H1 (cell line): ENCODE results near the gene DOC2A. TPM values are rescaled to one million over a fixed set of nuclear protein-coding genes. Genes with fewer than 3 reads are reported as not detected.
"Not testable (repeated sequence)": the region's sequence is repeated elsewhere in the genome, so short reads cannot be mapped to it uniquely, and the experiment has no call there.

Experiments
- CTCF ChIA-PET: fragments of 300-600 bp; sonication (Branson Sonifier 250); formaldehyde crosslinking; loops from one replicate; lab custom pipeline; 2021; ENCODE audit not compliant: partially characterized antibody; lab: Charles Lee
- POLR2A ChIA-PET: fragments of 300-600 bp; sonication (Branson Sonifier 250); formaldehyde crosslinking; loops from one replicate; lab custom pipeline; 2021; ENCODE audit warnings: inconsistent platforms; ENCODE audit not compliant: partially characterized antibody; lab: Charles Lee
- DNase-seq, 2 experiments: peaks; one replicate each; pipeline versions ENCODE4 v3.0.0 to v3.0.0-alpha.2; 2010 to 2022; ENCODE audit warnings: low spot score in 2 of 2, low read depth in 1 of 2, mixed read lengths in 1 of 2
- FAIRE-seq: peaks from 2 replicates; lab custom pipeline; 2011; peaks lifted over from hg19 to GRCh38; lab: Jason Lieb, UNC
- H2AFZ ChIP-seq: 2 replicates; pipeline ENCODE4 v1.8.1; 2012; ENCODE audit warnings: low read length, inconsistent platforms
- H2AK5ac ChIP-seq: 2 replicates; pipeline ENCODE4 v1.6.1; 2013; ENCODE audit warnings: low read depth, low read length
- H2BK120ac ChIP-seq: replicated peaks from 2 replicates; pipeline ENCODE3; 2013; ENCODE audit warnings: low read depth, low read length, inconsistent platforms
- H2BK12ac ChIP-seq: 2 replicates; pipeline ENCODE4 v1.6.1; 2013; ENCODE audit warnings: low read depth, low read length
- H2BK15ac ChIP-seq: 2 replicates; pipeline ENCODE4 v1.6.1; 2013; ENCODE audit warnings: low read length
- H2BK20ac ChIP-seq: 2 replicates; pipeline ENCODE4 v1.6.1; 2013; ENCODE audit warnings: low read length
- H2BK5ac ChIP-seq: 2 replicates; pipeline ENCODE4 v1.6.1; 2013; ENCODE audit warnings: low read depth, low read length
- H3K14ac ChIP-seq: 2 replicates; pipeline ENCODE4 v1.6.1; 2013; ENCODE audit warnings: inconsistent platforms; ENCODE audit not compliant: insufficient read length
- H3K18ac ChIP-seq: 2 replicates; pipeline ENCODE4 v1.6.1; 2013; ENCODE audit warnings: low read length; ENCODE audit errors: extremely low read depth
- H3K23ac ChIP-seq: 2 replicates; pipeline ENCODE4 v1.6.1; 2013; ENCODE audit warnings: inconsistent platforms; ENCODE audit not compliant: insufficient read length
- H3K23me2 ChIP-seq: 2 replicates; pipeline ENCODE4 v1.6.1; 2013; ENCODE audit warnings: low read depth, low read length
- H3K27ac ChIP-seq: 2 replicates; pipeline ENCODE4 v1.6.1; 2011; ENCODE audit warnings: low read depth, low read length, inconsistent platforms
- H3K27me3 ChIP-seq, 4 experiments: replicated peaks in 1 of 4; 1 replicate in 1 of 4; 2 replicates in 3 of 4; pipeline versions ENCODE4 v1.6.1 to v1.8.1; 2011 to 2013; ENCODE audit warnings: low read length in 3 of 4, mild to moderate bottlenecking in 3 of 4, inconsistent platforms in 2 of 4, mixed read lengths in 2 of 4, moderate library complexity in 1 of 4; ENCODE audit not compliant: control insufficient read depth in 3 of 4, insufficient read depth in 3 of 4; ENCODE audit errors: extremely low read depth in 1 of 4
- H3K36me3 ChIP-seq, 4 experiments: 2 replicates each; pipeline versions ENCODE4 v1.6.1 to v1.8.1; 2011 to 2013; ENCODE audit warnings: mild to moderate bottlenecking in 4 of 4, low read length in 3 of 4, moderate library complexity in 2 of 4, control low read depth in 1 of 4, inconsistent platforms in 1 of 4; ENCODE audit not compliant: insufficient read depth in 4 of 4, control insufficient read depth in 2 of 4
- H3K4ac ChIP-seq: replicated peaks from 2 replicates; pipeline ENCODE3; 2013; ENCODE audit warnings: low read length, low read depth, mixed read lengths, inconsistent platforms; ENCODE audit not compliant: insufficient read length
- H3K4me1 ChIP-seq, 4 experiments: replicated peaks in 1 of 4; 1 replicate in 1 of 4; 2 replicates in 3 of 4; pipeline versions ENCODE4 v1.6.1 to v1.8.1; 2011 to 2013; ENCODE audit warnings: low read length in 3 of 4, inconsistent platforms in 2 of 4, mixed read lengths in 1 of 4; ENCODE audit not compliant: insufficient read depth in 4 of 4, control insufficient read depth in 3 of 4
- H3K4me2 ChIP-seq, 2 experiments: 2 replicates each; pipeline versions ENCODE4 v1.6.1 to v1.8.1; 2011 to 2013; ENCODE audit warnings: low read depth in 2 of 2, low read length in 2 of 2, control low read depth in 1 of 2, inconsistent platforms in 1 of 2, mild to moderate bottlenecking in 1 of 2; ENCODE audit not compliant: insufficient read depth in 1 of 2
- H3K4me3 ChIP-seq, 4 experiments: fragments of 200-600, 300-600 bp in 1 of 4; sonication (generic), shearing (Covaris generic), sonication (Bioruptor Twin) in 1 of 4; 2 replicates each; pipeline versions ENCODE4 v1.5.1 to v1.8.1; 2011 to 2016; ENCODE audit warnings: low read length in 4 of 4, low read depth in 3 of 4, control low read depth in 2 of 4, inconsistent platforms in 2 of 4, mild to moderate bottlenecking in 2 of 4, mixed read lengths in 1 of 4, moderate library complexity in 1 of 4; ENCODE audit not compliant: insufficient read depth in 2 of 4; ENCODE audit errors: extremely low read depth in 1 of 4
- H3K56ac ChIP-seq: replicated peaks from 2 replicates; pipeline ENCODE3; 2013; ENCODE audit warnings: low read depth, mild to moderate bottlenecking, mixed read lengths, low read length, inconsistent platforms; ENCODE audit not compliant: insufficient read length
- H3K79me1 ChIP-seq: 2 replicates; pipeline ENCODE4 v1.6.1; 2013; ENCODE audit warnings: low read depth, low read length, control low read depth
- H3K79me2 ChIP-seq, 2 experiments: 2 replicates each; pipeline versions ENCODE4 v1.6.1 to v1.8.1; 2012 to 2013; ENCODE audit warnings: low read length in 2 of 2, mild to moderate bottlenecking in 2 of 2, inconsistent platforms in 1 of 2; ENCODE audit not compliant: insufficient read depth in 2 of 2, control insufficient read depth in 1 of 2
- H3K9ac ChIP-seq, 4 experiments: replicated peaks in 1 of 4; 1 replicate in 1 of 4; 2 replicates in 3 of 4; pipeline versions ENCODE4 v1.6.1 to v1.8.1; 2011 to 2013; ENCODE audit warnings: low read depth in 3 of 4, low read length in 3 of 4, control low read depth in 2 of 4, mild to moderate bottlenecking in 2 of 4, moderate library complexity in 2 of 4, inconsistent platforms in 1 of 4; ENCODE audit errors: extremely low read depth in 1 of 4
- H3K9me3 ChIP-seq, 2 experiments: 2 replicates each; pipeline versions ENCODE4 v1.6.1 to v1.8.1; 2012 to 2013; ENCODE audit warnings: mild to moderate bottlenecking in 2 of 2, moderate library complexity in 2 of 2, control low read depth in 1 of 2, inconsistent platforms in 1 of 2, low read depth in 1 of 2, low read length in 1 of 2, mixed read lengths in 1 of 2; ENCODE audit not compliant: insufficient read depth in 2 of 2
- H4K20me1 ChIP-seq, 2 experiments: replicated peaks in 1 of 2; 2 replicates each; pipeline versions ENCODE3 to v1.8.1; 2011 to 2013; ENCODE audit warnings: inconsistent platforms in 2 of 2, low read length in 2 of 2, mild to moderate bottlenecking in 1 of 2; ENCODE audit not compliant: insufficient read depth in 2 of 2, control insufficient read depth in 1 of 2
- H4K5ac ChIP-seq: 2 replicates; pipeline ENCODE4 v1.6.1; 2013; ENCODE audit warnings: low read length, low read depth, mixed read lengths, inconsistent platforms; ENCODE audit not compliant: insufficient read length
- H4K8ac ChIP-seq: 2 replicates; pipeline ENCODE4 v1.8.0; 2013; ENCODE audit warnings: mild to moderate bottlenecking, moderate library complexity, low read length, inconsistent platforms; ENCODE audit not compliant: insufficient read depth; ENCODE audit errors: extremely low read depth
- H4K91ac ChIP-seq: replicated peaks from 2 replicates; pipeline ENCODE3; 2013; ENCODE audit warnings: low read length, mixed read lengths, inconsistent platforms; ENCODE audit not compliant: insufficient read length
- WGBS, 2 experiments: shearing (Covaris generic) in 1 of 2; methylation state at CpG; one replicate each; pipeline versions ENCODE4 v1.1.6 to v1.1.7; 2013 to 2015; ENCODE audit warnings: low lambda C conversion rate in 2 of 2, mixed read lengths in 2 of 2, inconsistent platforms in 1 of 2, low coverage in 1 of 2, missing lambda C conversion rate in 1 of 2; ENCODE audit not compliant: insufficient replicate concordance in 2 of 2, insufficient coverage in 1 of 2, insufficient read length in 1 of 2; ENCODE audit errors: extremely low coverage in 1 of 2, missing lambda C conversion rate in 1 of 2; 5-methylcytosine and 5-hydroxymethylcytosine counted together
- polyA plus RNA-seq, 7 experiments: library from polyadenylated mRNA; depleted of rRNA in 3 of 7; stranded (reverse) in 5 of 7; unstranded in 2 of 7; fragments of >200 nt in 5 of 7; fragments of 200-250 nt in 2 of 7; gene quantifications; 1 replicate in 5 of 7; 2 replicates in 1 of 7; 4 replicates in 1 of 7; pipeline versions ENCODE4 v1.2.1 to v1.2.3, GENCODE V29; 2011 to 2013; ENCODE audit warnings: missing spikeins in 2 of 7, mixed read lengths in 2 of 7
- total RNA-seq: library from RNA; stranded (reverse); fragmentation: NEBNext Ultra II Directional; extraction: Animal tissue kit (Norgen Biotek cat#: 25700); gene quantifications from 2 replicates; pipeline ENCODE4 v1.2.1, GENCODE V29; 2021

DOC2A gene
- total and polyA plus RNA-seq, 2 of the 8 experiments (the other 6 are each of a cell fraction or from before 2014, with no cell fraction given): 13.9 to 20.7 TPM

GRCh38 chr16:30040690-30041089, 29.9 kb upstream of the DOC2A start:
- not testable (repeated sequence) for FAIRE-seq

More at GRCh38 chr16:30040690-30041089, 29.9 kb upstream of the DOC2A start:
- 81% methylated on average over 5 of the region's 5 CpGs; no CpG with 5 or more reads in 1 of the 2 experiments for WGBS, 2 experiments
- not testable (repeated sequence) for H3K9me3 ChIP-seq, H3K4me2 ChIP-seq, H4K91ac ChIP-seq, H3K56ac ChIP-seq, H3K23ac ChIP-seq, H2BK12ac ChIP-seq, H3K4me3 ChIP-seq, H3K23me2 ChIP-seq, H3K9ac ChIP-seq, H2BK15ac ChIP-seq, H3K14ac ChIP-seq, H2BK5ac ChIP-seq, H3K4me1 ChIP-seq, H3K27me3 ChIP-seq, H4K8ac ChIP-seq, H2BK20ac ChIP-seq, H3K4ac ChIP-seq, H3K18ac ChIP-seq, H2AFZ ChIP-seq, H2AK5ac ChIP-seq, H3K27ac ChIP-seq, H3K79me1 ChIP-seq, H3K36me3 ChIP-seq, H3K79me2 ChIP-seq, H4K5ac ChIP-seq, H4K20me1 ChIP-seq, DNase-seq, H2BK120ac ChIP-seq
- ChIA-PET CTCF (interaction anchor here (0.8 to 2.8 kb wide), 4 partner anchors 9 to 192 kb away, joined by 3 to 12 read pairs (median 4); partner anchors contain the start of gene TLCD3B), POLR2A (interaction anchor here (0.7 to 0.8 kb wide), 2 partner anchors 9 to 20 kb away, joined by 3 to 4 read pairs; partner anchors contain the start of gene TLCD3B)
